Neural cell (in vitro differentiated cells): ENCODE data around the gene CABP5. TPM values are rescaled to one million over a fixed set of nuclear protein-coding genes. Genes with fewer than 3 reads are reported as not detected.

Experiments used
- H2AFZ ChIP-seq: fragments of 200-600, 300-800 bp; sonication (generic), shearing (Covaris generic); 2 replicates; pipeline ENCODE4 v1.6.0; 2014; ENCODE audit warnings: low read depth, mild to moderate bottlenecking, antibody characterized with exemption, low read length, moderate library complexity
- H3F3A ChIP-seq: fragments of 200-600 bp; shearing (Covaris generic); 2 replicates; pipeline ENCODE4 v1.6.1; 2016; ENCODE audit warnings: mild to moderate bottlenecking, moderate library complexity, mixed read lengths, antibody characterized with exemption, low read length; ENCODE audit not compliant: insufficient read depth, poor library complexity, severe bottlenecking
- H3K27ac ChIP-seq: fragments of 200-600, 300-800 bp; sonication (generic), shearing (Covaris generic); 2 replicates; pipeline ENCODE4 v1.5.1; 2014; ENCODE audit warnings: mild to moderate bottlenecking, low read length, moderate library complexity
- H3K27me3 ChIP-seq: fragments of 300-800, 200-600 bp; sonication (generic), shearing (Covaris generic); 2 replicates; pipeline ENCODE4 v1.6.0; 2014; ENCODE audit warnings: mild to moderate bottlenecking, low read depth, low read length, moderate library complexity; ENCODE audit not compliant: insufficient read depth
- H3K36me3 ChIP-seq: fragments of 300-800, 200-600 bp; sonication (generic), shearing (Covaris generic); 2 replicates; pipeline ENCODE4 v1.5.1; 2014; ENCODE audit warnings: mild to moderate bottlenecking, antibody characterized with exemption, low read length, moderate library complexity; ENCODE audit not compliant: insufficient read depth
- H3K4me2 ChIP-seq: fragments of 300-800, 200-600 bp; sonication (generic), shearing (Covaris generic); 2 replicates; pipeline ENCODE4 v1.6.0; 2014; ENCODE audit warnings: mild to moderate bottlenecking, low read length
- H3K4me3 ChIP-seq: fragments of 300-800, 200-600 bp; sonication (generic), shearing (Covaris generic); 2 replicates; pipeline ENCODE4 v1.5.1; 2014; ENCODE audit warnings: mild to moderate bottlenecking, low read length, moderate library complexity
- H3K79me2 ChIP-seq: fragments of 200-600 bp; shearing (Covaris generic); replicated peaks from 2 replicates; pipeline ENCODE4 v1.6.0; 2014; ENCODE audit warnings: mild to moderate bottlenecking, low read length, moderate library complexity; ENCODE audit not compliant: insufficient read depth
- H3K9ac ChIP-seq: fragments of 300-800, 200-600 bp; sonication (generic), shearing (Covaris generic); 2 replicates; pipeline ENCODE4 v1.6.1; 2016; ENCODE audit warnings: mild to moderate bottlenecking, low read length, mixed read lengths
- H3K9me2 ChIP-seq: fragments of 200-600 bp; shearing (Covaris generic); 2 replicates; pipeline ENCODE4 v1.6.1; 2016; ENCODE audit warnings: mild to moderate bottlenecking, low read length, mixed read lengths; ENCODE audit not compliant: insufficient read depth
- H3K9me3 ChIP-seq: fragments of 200-600, 300-800 bp; sonication (generic), shearing (Covaris generic); 2 replicates; pipeline ENCODE4 v1.6.1; 2016; ENCODE audit warnings: mild to moderate bottlenecking, mixed run types, low read length, moderate library complexity, mixed read lengths
- H4K20me1 ChIP-seq: fragments of 200-600 bp; shearing (Covaris generic); 2 replicates; pipeline ENCODE4 v1.6.1; 2016; ENCODE audit warnings: mild to moderate bottlenecking, mixed run types; ENCODE audit not compliant: insufficient read depth
- CTCF ChIP-seq: fragments of 450-650 bp; IDR thresholded peaks from 2 replicates; pipeline ENCODE4 v1.5.1; 2014; ENCODE audit warnings: antibody characterized with exemption, mild to moderate bottlenecking, moderate library complexity; ENCODE audit not compliant: poor library complexity, severe bottlenecking
- EP300 ChIP-seq: fragments of 450-650 bp; conservative IDR thresholded peaks from 2 replicates; pipeline ENCODE4 v1.6.1; 2014; ENCODE audit warnings: antibody characterized with exemption, mild to moderate bottlenecking, moderate library complexity; ENCODE audit not compliant: poor library complexity, severe bottlenecking
- EZH2 ChIP-seq: fragments of 200-600, 300-800 bp; shearing (Covaris generic), sonication (generic); IDR thresholded peaks from 2 replicates; pipeline ENCODE4 v1.6.1; 2014; ENCODE audit warnings: antibody characterized with exemption, low read length, borderline replicate concordance, mild to moderate bottlenecking; ENCODE audit not compliant: insufficient read depth, poor library complexity, severe bottlenecking
- MXI1 ChIP-seq: fragments of 450-650 bp; conservative IDR thresholded peaks from 2 replicates; pipeline ENCODE4 v1.6.1; 2014; ENCODE audit warnings: antibody characterized with exemption, mild to moderate bottlenecking; ENCODE audit not compliant: poor library complexity, severe bottlenecking
- POLR2AphosphoS5 ChIP-seq: IDR thresholded peaks from 2 replicates; pipeline ENCODE4 v1.6.1; 2012
- RAD21 ChIP-seq: fragments of 450-650 bp; conservative IDR thresholded peaks from 2 replicates; pipeline ENCODE4 v1.6.1; 2014; ENCODE audit warnings: antibody characterized with exemption, mild to moderate bottlenecking, moderate library complexity
- REST ChIP-seq: IDR thresholded peaks from 2 replicates; pipeline ENCODE4 v1.6.1; 2012; ENCODE audit warnings: borderline replicate concordance
- SMC3 ChIP-seq: fragments of 450-650 bp; conservative IDR thresholded peaks from 2 replicates; pipeline ENCODE4 v1.6.1; 2014; ENCODE audit warnings: antibody characterized with exemption, mild to moderate bottlenecking, moderate library complexity; ENCODE audit not compliant: poor library complexity
- TAF1 ChIP-seq: IDR thresholded peaks from 2 replicates; pipeline ENCODE4 v1.6.1; 2012; ENCODE audit warnings: low read depth
- polyA plus RNA-seq: library from polyadenylated mRNA; depleted of rRNA; stranded (reverse); fragments of >200 nt; gene quantifications from 2 replicates; pipeline ENCODE4 v1.2.3, GENCODE V29; 2014

The CABP5 gene
- polyA plus RNA-seq, 1 donor from 2014 or later, result not detected

- Histone ChIP-seq H3F3A (no peaks in the 10 kb centered on the region), H3K27me3 (no peaks in the 10 kb centered on the region), H3K79me2 (no peaks in the 10 kb centered on the region), H3K36me3 (no peaks in the 10 kb centered on the region), H3K9me3 (no peaks in the 10 kb centered on the region), H3K9me2 (no peaks in the 10 kb centered on the region), H3K4me2 (no peak overlapping the region), H3K27ac (no peak overlapping the region), H3K9ac (no peak overlapping the region), H4K20me1 (no peaks in the 10 kb centered on the region), H3K4me3 (no peak overlapping the region), H2AFZ (no peak overlapping the region)
- TF ChIP-seq POLR2AphosphoS5 (no peak), REST (no peak), RAD21 (no peak), SMC3 (no peak), CTCF (no peak), TAF1 (no peak), EZH2 (no peak), EP300 (no peak), MXI1 (no peak)
These were observed 37.1 kb downstream of the CABP5 start for GRCh38 chr19:48006762-48007161.

- no peaks in the 10 kb centered on the region for H4K20me1 ChIP-seq
- no peak for TF ChIP-seq REST
- no peak for TF ChIP-seq EP300
- TF ChIP-seq MXI1, result no peak
- no peak for TF ChIP-seq EZH2
- TF ChIP-seq TAF1, result no peak
- no peak for TF ChIP-seq CTCF
- no peak for TF ChIP-seq RAD21
- H2AFZ ChIP-seq, result no peak overlapping the region
These were observed 39.6 kb downstream of the CABP5 start for GRCh38 chr19:48004236-48004635.

More at GRCh38 chr19:48004236-48004635, 39.6 kb downstream of the CABP5 start:
- Histone ChIP-seq H3K9me2 (no peaks in the 10 kb centered on the region), H3K27ac (no peak overlapping the region), H3K27me3 (no peaks in the 10 kb centered on the region), H3K9ac (no peak overlapping the region), H3K4me3 (no peak overlapping the region), H3K36me3 (no peaks in the 10 kb centered on the region), H3K79me2 (no peaks in the 10 kb centered on the region), H3K9me3 (no peaks in the 10 kb centered on the region), H3F3A (no peaks in the 10 kb centered on the region), H3K4me2 (no peak overlapping the region)
